ENCODE results near the gene EDC4. TPM values are rescaled to one million over a fixed set of nuclear protein-coding genes. Genes with fewer than 3 reads are reported as not detected.

EDC4 gene
- total and polyA plus RNA-seq, 12 donors: 25.8 to 46.8 (median 31.3) TPM

DNA sequence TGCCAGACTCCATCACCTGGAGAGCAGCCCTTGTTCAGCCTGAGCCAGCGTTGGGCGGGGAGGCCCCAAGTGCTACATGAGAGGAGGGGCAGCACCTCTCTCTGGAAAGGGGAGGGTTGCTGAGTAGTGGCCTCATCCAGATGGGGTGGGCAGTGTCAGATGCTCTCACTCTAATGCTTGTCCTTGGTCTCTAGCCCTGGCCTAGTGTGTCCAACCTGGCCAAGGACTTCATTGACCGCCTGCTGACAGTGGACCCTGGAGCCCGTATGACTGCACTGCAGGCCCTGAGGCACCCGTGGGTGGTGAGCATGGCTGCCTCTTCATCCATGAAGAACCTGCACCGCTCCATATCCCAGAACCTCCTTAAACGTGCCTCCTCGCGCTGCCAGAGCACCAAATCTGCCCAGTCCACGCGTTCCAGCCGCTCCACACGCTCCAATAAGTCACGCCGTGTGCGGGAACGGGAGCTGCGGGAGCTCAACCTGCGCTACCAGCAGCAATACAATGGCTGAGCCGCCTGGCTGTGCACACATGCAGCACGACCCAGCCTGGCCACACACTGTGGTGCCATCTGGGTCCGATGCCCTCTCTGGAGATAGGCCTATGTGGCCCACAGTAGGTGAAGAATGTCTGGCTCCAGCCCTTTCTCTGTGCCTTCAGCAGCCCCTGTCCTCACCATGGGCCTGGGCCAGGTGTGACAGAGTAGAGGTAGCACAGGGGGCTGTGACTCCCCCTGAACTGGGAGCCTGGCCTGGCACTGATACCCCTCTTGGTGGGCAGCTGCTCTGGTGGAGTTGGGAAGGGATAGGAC, 54.5 kb downstream of the EDC4 start:
- Histone ChIP-seq H3K36me3 (peaks cover 0 to 70% (median 10%) of the 10 kb centered on the region in 9 donors), H3K4me3 (no peak overlapping the region), H3K27me3 (no peaks in the 10 kb centered on the region), H3K4me1 (peaks cover 0 to 54% (median 33%) of the 10 kb centered on the region in 9 donors), H3K9me3 (no peaks in the 10 kb centered on the region), H3K27ac (peak overlapping the region in 2 of 10 donors; percentile 45 to 58)
- TF ChIP-seq, protein P1, sequence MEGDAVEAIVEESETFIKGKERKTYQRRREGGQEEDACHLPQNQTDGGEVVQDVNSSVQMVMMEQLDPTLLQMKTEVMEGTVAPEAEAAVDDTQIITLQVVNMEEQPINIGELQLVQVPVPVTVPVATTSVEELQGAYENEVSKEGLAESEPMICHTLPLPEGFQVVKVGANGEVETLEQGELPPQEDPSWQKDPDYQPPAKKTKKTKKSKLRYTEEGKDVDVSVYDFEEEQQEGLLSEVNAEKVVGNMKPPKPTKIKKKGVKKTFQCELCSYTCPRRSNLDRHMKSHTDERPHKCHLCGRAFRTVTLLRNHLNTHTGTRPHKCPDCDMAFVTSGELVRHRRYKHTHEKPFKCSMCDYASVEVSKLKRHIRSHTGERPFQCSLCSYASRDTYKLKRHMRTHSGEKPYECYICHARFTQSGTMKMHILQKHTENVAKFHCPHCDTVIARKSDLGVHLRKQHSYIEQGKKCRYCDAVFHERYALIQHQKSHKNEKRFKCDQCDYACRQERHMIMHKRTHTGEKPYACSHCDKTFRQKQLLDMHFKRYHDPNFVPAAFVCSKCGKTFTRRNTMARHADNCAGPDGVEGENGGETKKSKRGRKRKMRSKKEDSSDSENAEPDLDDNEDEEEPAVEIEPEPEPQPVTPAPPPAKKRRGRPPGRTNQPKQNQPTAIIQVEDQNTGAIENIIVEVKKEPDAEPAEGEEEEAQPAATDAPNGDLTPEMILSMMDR (IDR thresholded peaks at IDR 0.05): no peak
- ATAC-seq (no peak), DNase-seq (no peak)
- 94% methylated on average over 22 of the region's 22 CpGs for WGBS, 2 donors
- intact Hi-C loops (cut with DNase I): loop anchor here in 8 of 10 donors (5.0 to 10.0 kb wide), 7 partner anchors 40 to 255 kb away; partner anchors contain the start of gene NRN1L (in 6 of the 8)

DNA sequence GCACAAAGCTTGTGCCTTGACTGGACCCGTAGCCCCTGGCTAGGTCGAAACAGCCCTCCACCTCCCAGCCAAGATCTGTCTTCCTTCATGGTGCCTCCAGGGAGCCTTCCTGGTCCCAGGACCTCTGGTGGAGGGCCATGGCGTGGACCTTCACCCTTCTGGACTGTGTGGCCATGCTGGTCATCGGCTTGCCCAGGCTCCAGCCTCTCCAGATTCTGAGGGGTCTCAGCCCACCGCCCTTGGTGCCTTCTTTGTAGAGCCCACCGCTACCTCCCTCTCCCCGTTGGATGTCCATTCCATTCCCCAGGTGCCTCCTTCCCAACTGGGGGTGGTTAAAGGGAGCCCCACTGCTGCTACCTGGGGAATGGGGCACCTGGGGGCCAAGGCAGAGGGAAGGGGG, 55.3 kb downstream of the EDC4 start:
- DNase-seq: no peak
- 83 to 84% methylated on average over 7 of the region's 7 CpGs for WGBS, 2 donors
- Histone ChIP-seq H3K27me3 (no peaks in the 10 kb centered on the region), H3K4me1 (peaks cover 0 to 45% (median 26%) of the 10 kb centered on the region in 9 donors), H3K4me3 (no peak overlapping the region), H3K27ac (peak overlapping the region in 1 of 10 donors; percentile 4), H3K36me3 (peaks cover 0 to 70% (median 10%) of the 10 kb centered on the region in 9 donors), H3K9me3 (no peaks in the 10 kb centered on the region)
- no peak for ATAC-seq
- intact Hi-C loops (cut with DNase I): loop anchor here (1.0 to 10.0 kb wide), 12 partner anchors 41 to 256 kb away; partner anchors contain the start of gene NRN1L (in 7 of the 10)
- TF ChIP-seq, protein P1 (IDR thresholded peaks at IDR 0.05): no peak

DNA sequence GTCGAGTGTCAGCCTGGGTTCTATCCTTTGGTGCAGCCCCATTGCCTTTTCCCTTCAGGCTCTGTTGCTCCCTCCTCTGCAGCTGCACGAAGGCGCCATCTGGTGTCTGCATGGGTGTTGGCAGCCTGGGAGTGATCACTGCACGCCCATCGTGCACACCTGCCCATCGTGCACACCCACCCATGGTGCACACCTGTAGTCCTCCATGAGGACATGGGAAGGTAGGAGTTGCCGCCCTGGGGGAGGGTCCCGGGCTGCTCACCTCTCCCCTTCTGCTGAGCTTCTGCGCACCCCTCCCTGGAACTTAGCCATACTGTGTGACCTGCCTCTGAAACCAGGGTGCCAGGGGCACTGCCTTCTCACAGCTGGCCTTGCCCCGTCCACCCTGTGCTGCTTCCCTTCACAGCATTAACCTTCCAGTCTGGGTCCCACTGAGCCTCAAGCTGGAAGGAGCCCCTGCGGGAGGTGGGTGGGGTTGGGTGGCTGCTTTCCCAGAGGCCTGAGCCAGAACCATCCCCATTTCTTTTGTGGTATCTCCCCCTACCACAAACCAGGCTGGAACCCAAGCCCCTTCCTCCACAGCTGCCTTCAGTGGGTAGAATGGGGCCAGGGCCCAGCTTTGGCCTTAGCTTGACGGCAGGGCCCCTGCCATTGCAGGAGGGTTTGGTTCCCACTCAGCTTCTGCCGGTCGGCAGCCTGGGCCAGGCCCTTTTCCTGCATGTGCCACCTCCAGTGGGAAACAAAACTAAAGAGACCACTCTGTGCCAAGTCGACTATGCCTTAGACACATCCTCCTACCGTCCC, 55.9 kb downstream of the EDC4 start:
- peaks cover 0 to 68% (median 10%) of the 10 kb centered on the region in 9 donors for H3K36me3 ChIP-seq
- peaks cover 0 to 39% (median 20%) of the 10 kb centered on the region in 9 donors for H3K4me1 ChIP-seq
- peak overlapping the region in 1 of 10 donors; percentile 4 for H3K27ac ChIP-seq
- 51 to 52% methylated on average over 16 of the region's 16 CpGs for WGBS, 2 donors
- no peaks in the 10 kb centered on the region for H3K27me3 ChIP-seq
- no peak overlapping the region for H3K4me3 ChIP-seq
- DNase-seq: peak; percentile 67 to 78
- ATAC-seq: peak; percentile 51 to 77 (median 67)
- no peaks in the 10 kb centered on the region for H3K9me3 ChIP-seq
- TF ChIP-seq, protein P1 (IDR thresholded peaks at IDR 0.05): peak; percentile 69 to 91 (median 85)
- intact Hi-C loops (cut with DNase I): loop anchor here (1.0 to 10.0 kb wide), 12 partner anchors 41 to 256 kb away; partner anchors contain the start of gene NRN1L (in 7 of the 10)

DNA sequence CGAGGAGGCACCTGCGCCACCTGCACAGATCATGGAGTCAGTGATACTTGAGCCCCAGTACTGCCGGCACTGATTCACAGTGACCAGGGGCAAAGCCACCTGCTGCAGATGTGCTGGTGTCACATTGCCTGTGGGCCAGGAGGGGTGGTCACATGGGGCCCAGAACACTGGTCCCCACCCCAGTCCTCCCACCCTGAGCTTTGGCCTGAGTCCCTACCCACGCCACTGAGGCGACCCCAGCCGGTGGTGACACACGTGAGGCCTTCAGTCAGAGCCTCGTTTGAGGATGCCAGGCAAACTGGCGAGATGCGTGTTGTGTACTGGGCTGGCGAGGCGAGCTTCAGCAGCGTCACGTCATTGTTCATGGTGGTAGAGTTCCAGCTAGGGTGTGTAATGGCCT, 57.3 kb downstream of the EDC4 start:
- H3K27me3 ChIP-seq: no peaks in the 10 kb centered on the region
- DNase-seq (no peak), ATAC-seq (no peak)
- no peak overlapping the region for H3K27ac ChIP-seq
- H3K4me1 ChIP-seq: peaks cover 0 to 36% (median 23%) of the 10 kb centered on the region in 9 donors
- TF ChIP-seq, protein P1 (IDR thresholded peaks at IDR 0.05): no peak
- peaks cover 0 to 76% (median 10%) of the 10 kb centered on the region in 9 donors for H3K36me3 ChIP-seq
- 93 to 94% methylated on average over 14 of the region's 14 CpGs for WGBS, 2 donors
- intact Hi-C loops (cut with DNase I): loop anchor here in 5 of 10 donors (5.0 to 10.0 kb wide), 3 partner anchors 115 to 405 kb away; partner anchors contain the start of gene RIPOR1 (in 3 of the 5)
- no peaks in the 10 kb centered on the region for H3K9me3 ChIP-seq
- no peak overlapping the region for H3K4me3 ChIP-seq

All from heart right ventricle (tissue), 16 donors.